ENCODE data around the gene UBAC2.
"Not testable (repeated sequence)": the region's sequence is repeated elsewhere in the genome, so short reads cannot be mapped to it uniquely, and the experiment has no call there.

UBAC2 gene

DNA sequence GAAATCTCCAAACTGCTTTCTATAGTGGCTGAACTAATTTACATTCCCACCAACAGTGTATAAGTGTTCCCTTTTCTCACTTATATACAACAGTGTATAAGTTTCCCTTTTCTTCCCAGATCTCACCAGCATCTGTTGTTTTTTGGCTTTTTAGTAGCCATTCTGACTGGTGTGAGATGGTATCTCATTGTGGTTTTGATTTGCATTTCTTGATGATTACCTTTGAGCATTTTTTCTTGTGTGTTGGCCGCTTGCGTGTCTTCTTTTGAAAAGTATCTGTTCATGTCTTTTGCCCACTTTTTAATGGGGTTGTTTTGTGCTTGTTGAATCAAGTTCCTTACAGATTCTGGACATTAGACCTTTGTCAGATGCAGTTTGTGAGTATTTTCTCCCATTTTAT is 49.0 kb downstream of the UBAC2 start:
- not testable (repeated sequence) for DNase-seq (ENCODE audit: low read depth)

DNA sequence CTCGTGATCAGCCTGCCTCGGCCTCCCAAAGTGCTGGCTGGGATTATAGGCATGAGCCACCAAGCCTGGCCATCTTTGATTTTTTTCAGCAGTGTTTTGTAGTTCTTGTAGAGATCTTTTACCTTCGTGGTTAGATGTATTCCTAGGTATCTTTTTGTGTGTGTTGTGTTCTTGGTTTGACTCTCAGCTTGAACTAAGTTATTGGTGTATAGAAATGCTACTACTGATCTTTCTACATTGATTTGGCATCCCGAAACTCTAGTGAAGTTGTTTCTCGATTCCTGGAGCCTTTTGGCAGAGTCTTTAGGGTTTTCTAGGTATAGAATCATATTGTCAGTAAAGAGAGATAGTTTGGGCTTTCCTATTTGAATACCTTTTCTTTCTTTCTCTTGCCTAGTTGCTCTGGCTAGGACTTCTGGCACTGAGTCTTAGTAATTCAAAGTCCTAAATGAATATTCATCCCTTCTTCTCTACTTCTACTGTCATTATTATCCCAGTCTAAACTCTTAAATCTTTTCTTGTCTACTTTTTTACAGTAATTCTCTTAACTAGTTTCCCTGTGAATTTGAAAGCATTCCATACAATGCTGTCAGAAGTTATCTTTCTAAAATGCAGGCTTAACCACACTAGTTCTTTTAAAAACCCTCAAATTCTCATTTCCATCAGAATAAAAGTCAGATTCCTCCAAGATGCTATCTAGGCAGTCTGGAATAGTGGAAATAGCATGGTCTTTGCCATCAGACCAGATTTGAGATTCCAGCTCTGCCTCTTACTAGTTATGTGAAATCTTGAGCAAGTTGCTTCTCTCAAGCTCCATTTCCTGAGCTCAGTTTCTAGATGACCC is 50.5 kb downstream of the UBAC2 start:
- no peak for DNase-seq (ENCODE audit: low read depth)

DNA sequence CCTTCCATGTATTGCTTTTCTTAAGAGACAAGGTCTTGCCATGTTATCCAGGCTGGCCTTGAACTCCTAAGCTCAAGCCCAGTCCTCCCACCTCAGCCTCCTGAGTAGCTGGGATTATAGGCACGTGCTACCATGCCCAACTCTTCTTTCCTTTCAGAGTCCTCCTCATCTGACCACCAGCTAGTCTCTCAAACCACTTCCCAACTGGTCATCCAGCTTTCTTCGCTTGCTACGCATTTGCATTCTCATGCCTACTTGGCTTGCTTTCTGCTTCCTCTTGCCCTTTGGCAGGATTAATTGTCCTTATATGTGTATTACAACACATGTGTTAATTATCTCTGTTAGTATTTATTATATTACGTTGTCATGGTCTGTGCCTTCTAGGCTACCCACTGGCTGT is 51.3 kb downstream of the UBAC2 start:
- DNase-seq (ENCODE audit: low read depth), result no peak

DNA sequence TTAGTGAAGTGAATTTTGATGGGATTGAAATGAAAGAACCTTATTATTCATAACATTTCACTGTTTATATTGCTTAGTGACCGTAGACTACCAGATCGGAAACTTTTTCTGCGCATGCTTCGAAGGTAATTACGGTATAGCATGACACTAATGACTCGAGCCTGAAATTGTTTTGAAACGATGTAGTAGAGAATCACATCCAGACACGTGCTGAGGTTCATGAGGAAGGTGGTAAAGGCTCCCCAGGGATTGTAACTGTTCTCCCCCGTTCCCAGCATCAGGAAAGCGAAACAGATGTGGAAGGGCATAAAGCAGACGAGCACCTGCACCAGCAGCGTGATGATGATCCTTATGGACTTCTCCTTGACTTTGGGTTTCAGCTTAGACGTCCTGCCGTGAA is 54.2 kb downstream of the UBAC2 start:
- DNase-seq (ENCODE audit: low read depth), result no peak

DNA sequence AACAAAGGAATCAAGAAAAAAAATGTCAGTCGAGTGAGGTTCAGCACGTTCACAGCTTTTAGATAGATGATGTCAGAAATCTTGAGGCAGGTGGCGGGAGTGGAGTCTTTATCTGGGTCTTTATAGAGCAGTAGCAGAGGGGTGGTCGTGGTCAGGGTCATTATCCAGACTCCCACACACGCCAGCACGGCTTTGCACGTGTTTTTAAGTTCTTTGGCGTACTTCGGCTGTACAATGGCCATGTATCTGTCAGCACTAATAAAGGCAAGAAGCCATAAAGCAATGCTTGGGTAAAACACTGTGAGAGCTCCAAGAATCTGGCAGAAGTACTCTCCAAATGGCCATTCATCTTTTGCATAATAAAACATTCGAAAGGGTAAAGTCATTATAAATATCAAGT is 54.6 kb downstream of the UBAC2 start:
- DNase-seq (ENCODE audit: low read depth), result no peak

DNA sequence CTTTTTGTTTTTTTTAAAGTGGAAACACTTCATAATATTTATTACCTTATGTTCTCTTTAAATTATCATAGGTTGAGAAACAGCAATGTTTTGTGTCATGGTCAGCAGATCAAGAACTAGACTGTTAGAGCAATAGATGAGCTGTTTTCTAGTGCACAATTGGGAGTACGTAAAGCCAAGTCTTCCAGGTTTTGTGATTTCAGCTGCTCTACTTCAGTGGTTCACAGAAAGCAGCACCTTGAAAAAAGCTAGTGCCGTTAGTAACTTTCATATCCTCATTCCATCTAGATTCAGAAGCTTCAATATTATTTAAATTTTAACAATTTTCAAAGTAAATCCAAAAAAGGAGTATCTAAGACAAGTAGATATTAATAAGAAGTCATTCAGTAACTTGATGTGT is 55.6 kb downstream of the UBAC2 start:
- DNase-seq (ENCODE audit: low read depth), result no peak

DNA sequence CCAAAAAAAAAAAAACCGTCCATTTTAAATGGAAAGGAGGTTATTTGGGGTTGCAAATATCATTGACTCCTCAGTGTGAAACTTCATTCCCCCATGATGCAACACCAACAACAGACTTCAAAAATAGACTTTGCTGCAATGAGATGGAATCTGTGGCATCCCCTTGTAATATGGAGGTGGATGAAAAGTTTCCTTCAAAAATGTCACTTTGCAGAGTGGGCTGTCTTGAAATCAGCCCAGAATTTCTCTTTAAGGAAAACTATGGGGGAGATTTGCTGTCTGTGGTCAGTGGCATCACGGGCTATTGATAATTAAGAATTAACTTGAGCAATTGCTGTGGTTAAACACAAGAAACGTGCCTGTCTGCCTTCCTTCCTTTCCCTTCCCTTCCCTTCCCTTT is 56.1 kb downstream of the UBAC2 start:
- no peak for DNase-seq (ENCODE audit: low read depth)

DNA sequence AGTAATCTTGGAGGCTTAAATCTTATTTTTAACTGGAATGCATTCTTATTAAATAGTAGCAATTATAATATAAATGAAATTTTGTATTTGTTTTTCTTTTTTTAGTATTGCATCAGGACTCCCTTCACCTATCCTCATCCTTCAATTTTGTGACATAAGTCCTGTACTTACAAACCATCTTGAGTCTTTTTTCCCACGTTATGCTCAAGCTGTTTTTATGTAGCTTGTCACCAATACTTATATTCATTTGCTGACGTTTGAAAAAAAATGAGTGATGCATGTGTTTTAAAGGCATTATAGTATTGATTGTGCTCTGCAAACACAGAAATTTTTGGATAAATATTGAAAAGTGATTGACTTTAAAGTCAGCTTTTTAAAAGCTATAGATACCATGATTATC is 56.6 kb downstream of the UBAC2 start:
- DNase-seq (ENCODE audit: low read depth), result no peak

DNA sequence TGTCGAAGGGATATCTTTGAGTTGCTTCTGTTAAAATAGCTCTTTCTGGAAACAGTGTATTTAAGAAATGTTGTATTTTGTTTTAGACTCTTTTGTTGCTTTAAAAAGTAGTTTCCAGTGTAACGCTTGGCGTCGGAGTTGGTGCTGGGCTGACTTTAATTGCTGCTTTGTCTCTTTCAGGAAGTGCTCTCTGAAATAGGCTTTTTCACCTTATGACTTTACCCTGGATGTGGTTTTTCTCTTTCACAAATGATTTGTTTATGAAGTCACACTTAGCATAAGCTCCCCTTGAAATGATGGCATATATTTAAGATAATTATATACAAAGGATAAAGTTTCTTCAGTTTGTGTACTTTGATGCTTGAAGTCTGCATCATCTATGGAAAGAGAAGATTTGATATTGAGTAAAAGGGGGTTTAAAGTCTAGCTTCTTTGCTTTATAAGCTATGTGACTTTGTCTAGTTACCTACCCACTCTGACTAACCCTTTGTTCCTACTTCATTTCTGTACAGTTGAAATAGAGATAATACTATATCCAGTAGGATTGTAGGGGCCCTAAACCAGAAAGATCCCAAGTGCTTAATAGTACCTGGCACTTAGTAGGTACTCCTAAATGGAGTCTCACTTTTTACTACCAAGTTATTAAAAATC is 57.7 kb downstream of the UBAC2 start, which contains the start of gene GPR18:
Gene GPR18 (minus strand): TSS at position 170 of the 651 bp plus-strand sequence. CDS start 2,507 bp downstream, outside the sequence.
- DNase-seq (ENCODE audit: low read depth), result no peak

DNA sequence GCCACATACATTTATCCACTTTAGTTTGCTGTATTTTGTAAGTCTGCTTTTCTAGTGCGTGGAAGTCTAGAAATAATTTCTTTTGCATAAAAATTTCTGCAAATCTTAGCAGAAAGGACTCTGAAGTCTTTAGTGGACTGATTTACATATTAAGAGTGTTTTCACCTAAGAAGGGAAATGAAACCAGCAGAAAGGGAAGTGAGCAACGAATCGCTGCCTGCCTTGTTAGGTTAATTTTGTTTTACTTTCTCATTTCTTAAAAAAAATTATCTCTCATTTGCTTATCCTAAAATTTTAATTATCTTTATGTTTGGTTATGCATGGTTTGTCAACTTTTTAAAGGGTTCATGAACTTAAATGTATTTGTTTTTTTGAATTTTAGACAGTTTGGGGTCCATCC is 58.3 kb downstream of the UBAC2 start:
- no peak for DNase-seq (ENCODE audit: low read depth)

DNA sequence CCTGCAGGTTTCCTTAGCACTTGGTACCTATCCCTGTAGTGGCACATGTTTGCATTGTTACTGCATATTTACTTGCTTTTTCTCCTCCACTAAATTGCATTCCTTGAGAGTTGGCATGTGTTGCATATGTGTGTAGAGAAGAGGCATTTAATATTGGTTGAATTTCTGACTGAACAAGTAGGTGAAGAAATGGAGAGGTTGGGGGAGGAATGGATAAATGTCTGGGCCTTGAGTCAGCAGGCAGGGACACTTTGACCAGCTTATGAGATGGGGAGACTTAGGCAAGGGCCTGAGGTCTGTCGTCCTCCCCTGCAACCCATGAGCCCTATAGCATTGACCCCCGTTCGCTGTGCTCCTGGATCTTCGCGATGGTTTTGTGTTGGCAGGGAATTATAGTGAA is 59.6 kb downstream of the UBAC2 start:
- DNase-seq (ENCODE audit: low read depth), result no peak

DNA sequence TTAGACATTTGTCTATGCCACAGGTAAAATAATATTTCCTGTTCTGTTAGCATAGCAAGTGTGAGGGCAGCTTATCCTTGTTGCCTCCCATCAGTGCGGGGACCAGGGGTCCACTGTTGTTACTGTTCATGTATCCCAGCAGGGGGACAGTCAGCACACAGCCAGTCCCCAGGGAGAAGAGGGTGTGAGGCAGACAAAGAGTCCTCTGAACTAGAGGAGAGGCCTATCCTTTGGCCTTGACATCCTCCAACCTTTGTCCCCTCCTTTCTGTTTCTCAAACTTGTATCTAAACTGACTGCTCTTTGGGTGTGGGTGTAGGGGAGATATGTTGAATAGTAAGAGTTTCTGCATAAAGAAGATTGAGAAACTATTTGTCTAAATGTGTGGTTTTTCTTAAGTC is 60.4 kb downstream of the UBAC2 start:
- DNase-seq (ENCODE audit: low read depth), result no peak

DNA sequence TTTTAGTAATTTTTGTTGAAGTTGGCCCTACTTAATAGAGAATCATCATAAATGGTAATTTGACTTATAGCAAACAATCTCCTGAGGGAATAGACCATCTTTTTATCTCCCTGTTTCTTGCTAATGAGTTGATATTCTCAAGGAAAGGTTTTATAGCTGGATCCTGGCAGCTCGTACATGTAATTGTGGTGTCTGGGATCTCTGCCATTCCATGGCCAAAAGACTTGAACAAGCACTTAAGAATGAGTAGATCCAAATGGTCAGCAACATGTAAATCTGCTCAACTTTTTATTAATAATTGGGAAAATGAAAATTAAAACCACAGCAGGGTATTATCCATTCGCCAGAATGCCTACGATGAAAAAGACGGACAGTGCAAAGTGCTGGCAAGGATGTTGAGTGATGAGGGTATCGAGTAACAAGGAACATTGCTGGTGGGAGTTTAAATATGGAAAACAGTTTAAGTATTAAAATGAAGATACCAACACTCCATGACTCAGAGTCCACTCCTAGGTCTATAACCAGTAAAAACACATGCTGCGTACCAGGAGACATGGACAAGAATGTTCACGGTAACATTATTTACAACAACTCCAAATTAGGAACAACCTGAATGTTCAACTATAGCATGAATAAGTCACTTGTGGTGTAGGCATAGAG is 62.6 kb downstream of the UBAC2 start:
- DNase-seq (ENCODE audit: low read depth), result no peak

DNA sequence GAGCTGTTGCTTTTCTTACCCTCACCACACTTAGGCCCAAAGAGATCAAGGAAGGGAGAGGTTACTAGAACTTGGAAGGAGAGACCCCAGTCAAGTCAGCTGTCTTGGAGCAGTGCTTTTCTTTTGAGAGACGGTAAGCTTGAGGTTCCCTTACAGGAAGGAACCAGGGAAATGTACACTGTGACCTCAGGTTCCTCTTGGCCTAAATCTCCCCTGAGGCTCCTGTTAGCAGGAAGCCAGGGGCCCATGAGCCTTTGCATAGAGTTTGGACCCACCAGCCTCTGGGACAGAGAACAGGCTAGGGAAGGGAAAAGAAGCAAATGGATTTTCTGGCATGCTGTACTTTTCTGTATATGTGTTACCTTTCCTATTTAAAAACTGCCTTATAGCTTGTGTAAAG is 63.4 kb downstream of the UBAC2 start:
- no peak for DNase-seq (ENCODE audit: low read depth)

DNA sequence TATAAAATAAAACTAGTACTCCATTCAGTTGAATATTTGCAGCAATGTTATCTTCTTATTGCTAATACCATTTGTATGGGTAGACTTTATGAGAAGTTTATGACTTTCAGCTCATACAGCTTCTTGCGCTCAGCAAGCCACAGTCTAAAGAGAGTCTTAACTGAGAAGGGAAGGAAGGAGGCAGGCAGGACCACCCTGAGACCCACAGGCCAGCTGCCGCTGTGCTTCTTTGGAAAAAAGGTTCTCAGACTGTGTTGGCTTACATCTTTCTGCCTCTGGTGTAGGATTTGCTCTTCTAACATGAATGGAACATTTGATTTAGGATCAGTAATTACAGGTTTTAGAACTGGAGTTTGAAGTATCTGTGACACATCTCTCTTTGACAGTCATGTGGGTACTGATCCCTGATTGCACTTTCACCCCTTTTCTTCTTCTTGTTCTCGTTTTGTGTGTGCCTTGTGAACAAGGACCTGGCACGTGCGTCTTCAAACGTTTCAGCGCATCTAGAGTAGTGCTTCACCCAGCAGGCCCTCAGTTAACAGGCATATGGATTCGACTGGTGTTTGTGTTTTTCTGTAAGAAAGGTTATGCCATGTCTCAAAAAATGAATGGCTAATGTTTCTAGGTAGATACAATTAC is 64.6 kb downstream of the UBAC2 start:
- no peak for DNase-seq (ENCODE audit: low read depth)

DNA sequence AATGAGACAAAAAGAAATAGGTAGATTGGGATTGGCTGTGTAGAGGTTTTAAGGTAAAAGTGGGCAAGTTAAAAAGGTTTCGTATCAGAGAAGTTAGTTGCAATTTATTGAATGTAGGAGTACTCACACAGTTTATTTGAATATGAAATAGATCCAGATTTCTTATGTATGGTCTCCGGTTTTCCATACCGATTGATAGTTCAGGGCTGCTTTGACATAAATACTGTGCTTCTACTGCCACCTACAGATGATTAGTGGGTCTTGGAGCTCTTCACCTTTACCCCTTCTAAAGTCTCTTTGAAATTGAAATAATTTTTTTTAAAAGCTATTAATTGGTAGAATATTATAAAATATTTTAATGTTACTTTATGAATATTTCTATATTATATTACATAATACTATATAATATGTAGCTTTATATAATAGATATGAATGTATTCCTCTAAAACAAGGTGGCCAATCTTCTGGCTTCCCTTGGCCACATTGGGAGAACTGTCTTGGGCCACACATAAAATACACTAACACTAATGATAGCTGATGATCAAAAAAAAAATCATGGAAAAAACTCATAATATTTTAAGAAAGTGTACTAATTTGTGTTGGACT is 65.3 kb downstream of the UBAC2 start:
- DNase-seq (ENCODE audit: low read depth), result no peak

DNA sequence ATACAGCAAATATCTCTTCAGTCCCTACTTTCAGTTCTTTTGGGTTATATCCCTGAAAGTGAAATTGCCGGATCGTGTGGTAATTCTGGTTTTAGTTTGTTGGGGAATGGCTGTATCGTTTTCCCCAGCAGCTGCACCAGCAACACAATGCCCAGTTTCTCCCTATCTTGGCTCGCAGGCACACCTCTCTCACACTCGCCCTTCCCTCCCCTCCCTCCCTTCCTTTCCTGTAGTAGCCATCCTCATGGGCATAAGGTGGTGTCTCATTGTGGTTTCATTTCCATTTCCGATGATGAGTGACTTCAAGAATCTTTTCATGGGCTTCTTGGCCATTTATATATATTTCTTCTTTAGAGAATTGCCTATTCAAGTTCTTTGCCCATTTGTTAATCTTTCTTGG is 66.2 kb downstream of the UBAC2 start:
- no peak for DNase-seq (ENCODE audit: low read depth)

DNA sequence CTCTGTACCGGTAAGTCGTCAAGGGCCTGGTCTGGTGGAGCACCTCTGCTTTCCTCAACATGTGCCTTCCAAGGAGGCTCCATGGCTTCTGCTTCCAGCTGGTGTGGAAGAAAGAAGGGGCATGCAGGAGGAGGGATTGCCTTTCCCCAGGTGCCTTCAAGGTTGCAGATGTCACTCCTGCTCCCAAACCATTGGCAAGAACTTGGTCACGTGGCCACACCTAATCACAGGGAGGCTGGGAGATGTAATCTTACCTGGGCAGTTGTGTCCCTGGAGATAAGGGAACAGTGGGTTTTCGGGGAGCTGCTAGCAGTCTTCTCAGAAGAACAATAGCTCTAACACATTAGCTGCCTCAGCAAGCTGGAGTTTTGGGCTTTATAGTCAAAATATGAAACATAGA is 67.3 kb downstream of the UBAC2 start:
- no peak for DNase-seq (ENCODE audit: low read depth)

DNA sequence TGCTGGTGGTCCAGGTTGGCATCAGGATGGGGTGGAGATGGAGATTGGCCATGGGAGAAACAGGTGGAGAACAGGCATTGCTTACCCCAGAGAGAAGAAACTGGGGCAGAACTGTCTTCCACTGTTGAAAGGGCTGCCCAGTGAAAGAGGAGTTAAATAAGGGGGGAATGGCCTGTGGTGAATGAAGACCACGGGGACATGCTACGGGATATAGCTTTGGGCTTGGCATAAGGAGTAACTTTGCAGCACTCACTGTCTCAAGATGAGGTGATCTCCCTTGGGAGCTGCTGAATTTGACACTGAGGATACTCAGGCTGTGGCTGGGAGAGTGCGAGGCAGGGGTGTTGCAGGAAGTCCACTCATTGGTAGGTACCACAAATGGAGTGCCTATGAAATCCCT is 68.2 kb downstream of the UBAC2 start:
- DNase-seq (ENCODE audit: low read depth), result no peak

DNA sequence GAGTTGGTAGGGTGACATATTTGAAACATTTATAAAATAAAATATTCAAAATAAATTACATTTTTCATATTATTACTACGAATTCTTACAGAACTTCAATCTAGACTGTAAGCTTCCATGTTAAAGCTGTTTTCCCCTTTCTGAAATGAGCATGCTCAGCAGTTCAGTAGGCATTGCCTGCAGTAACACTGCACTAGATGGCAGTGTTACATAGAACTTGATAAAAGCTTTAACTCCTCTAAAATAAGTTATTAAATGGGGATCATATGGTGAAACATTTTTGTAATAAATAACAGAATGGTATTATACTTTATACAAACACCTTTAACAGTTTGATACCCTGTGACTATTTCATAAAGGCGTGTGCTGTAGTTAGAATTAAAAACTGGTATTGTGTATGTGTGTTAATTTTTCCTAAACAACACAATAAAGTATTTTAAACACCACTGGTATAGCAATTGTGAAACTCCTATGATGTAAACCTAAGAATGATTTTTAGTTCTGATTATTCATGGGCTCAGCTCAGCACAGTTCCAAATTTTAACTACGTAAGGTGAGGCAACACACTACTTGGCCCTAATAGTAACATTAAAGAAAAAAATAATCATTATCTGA is 69.1 kb downstream of the UBAC2 start:
- no peak for DNase-seq (ENCODE audit: low read depth)

DNA sequence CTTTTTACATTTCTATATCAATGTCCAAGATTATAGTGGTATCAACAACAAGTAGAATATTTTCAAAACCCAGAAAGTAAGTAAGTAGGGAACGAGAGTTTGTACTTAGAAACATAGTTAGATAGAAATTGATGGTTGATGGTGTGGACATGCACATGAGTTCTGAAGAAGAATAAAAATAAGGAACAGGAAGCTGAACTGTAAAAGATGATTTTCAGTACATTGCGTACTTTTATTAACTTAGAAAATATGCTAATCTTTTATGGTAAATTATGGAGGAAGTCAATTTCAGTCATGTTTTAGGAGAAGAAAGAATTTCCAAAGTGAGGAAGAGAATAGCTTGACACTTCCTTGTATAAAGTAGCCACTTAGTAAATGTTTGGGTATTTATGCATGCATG is 69.9 kb downstream of the UBAC2 start:
- DNase-seq (ENCODE audit: low read depth), result no peak

DNA sequence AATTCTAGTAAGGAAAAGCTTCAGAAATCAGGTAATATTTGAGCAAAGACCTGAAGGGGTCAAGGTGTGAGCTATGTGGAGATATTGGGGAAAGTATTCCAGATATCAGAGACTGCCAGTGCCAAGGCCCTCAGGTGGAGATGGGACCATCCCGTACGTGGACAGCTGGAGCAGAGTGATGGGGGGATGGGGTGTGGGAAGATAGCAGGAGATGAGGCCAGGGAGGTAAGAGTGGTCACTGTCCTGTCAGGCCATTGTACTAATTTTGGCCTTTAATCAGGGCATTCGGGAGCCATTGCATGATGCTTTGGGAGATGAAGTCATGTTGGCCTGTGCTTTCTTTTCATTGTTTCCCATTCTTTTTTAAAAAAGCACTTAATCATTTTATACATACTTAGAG is 70.6 kb downstream of the UBAC2 start:
- DNase-seq (ENCODE audit: low read depth), result no peak

Data from stimulated activated CD8-positive, alpha-beta memory T cell treated with anti-CD3 and anti-CD28 coated beads, Interleukin-12 subunit alpha, Interleukin-12 subunit beta, amount 100 ng/mL, for 4 hours (primary cell).